Mucosa of stomach (tissue), 1 donor: Measurements from ENCODE around the gene HADH.
"Not testable (repeated sequence)": the region's sequence is repeated elsewhere in the genome, so short reads cannot be mapped to it uniquely, and the experiment has no call there.

ENCODE experiments used
- H3K27me3 ChIP-seq: one replicate; pipeline ENCODE4 v1.7.0; 2013; ENCODE audit warnings: mild to moderate bottlenecking, low read length; ENCODE audit not compliant: control insufficient read depth, insufficient read depth
- H3K36me3 ChIP-seq: one replicate; pipeline ENCODE4 v1.7.0; 2013; ENCODE audit warnings: low read length; ENCODE audit not compliant: control insufficient read depth, insufficient read depth
- H3K4me1 ChIP-seq: one replicate; pipeline ENCODE4 v1.7.0; 2013; ENCODE audit warnings: mild to moderate bottlenecking, low read length; ENCODE audit not compliant: control insufficient read depth, insufficient read depth
- H3K4me3 ChIP-seq: one replicate; pipeline ENCODE4 v1.7.0; 2013; ENCODE audit warnings: low read length
- H3K9ac ChIP-seq: one replicate; pipeline ENCODE4 v1.7.0; 2013; ENCODE audit warnings: mild to moderate bottlenecking, low read length, moderate library complexity
- H3K9me3 ChIP-seq: one replicate; pipeline ENCODE4 v1.7.0; 2013; ENCODE audit warnings: mild to moderate bottlenecking, low read length, moderate library complexity; ENCODE audit not compliant: control insufficient read depth
- donor health status: Pancreatic carcinoma.

HADH gene

GRCh38 chr4:107989537-107990386 lies at the start of gene HADH:
TSS of gene HADH (plus strand) at chr4:107989889. CDS start at chr4:107989933, 44 bp downstream.
- Histone ChIP-seq H3K9me3 (no peaks in the 10 kb centered on the region), H3K9ac (peak within 1 kb of the TSS; percentile 86), H3K36me3 (no peaks in the 10 kb centered on the region), H3K4me1 (peaks cover 54% of the 10 kb centered on the region), H3K27me3 (no peaks in the 10 kb centered on the region), H3K4me3 (peak within 1 kb of the TSS; percentile 60)

- Histone ChIP-seq H3K4me1 (no peaks in the 10 kb centered on the region), H3K36me3 (no peaks in the 10 kb centered on the region), H3K4me3 (no peak overlapping the region), H3K9ac (no peak overlapping the region), H3K9me3 (no peaks in the 10 kb centered on the region), H3K27me3 (no peaks in the 10 kb centered on the region)
These were observed 43.9 kb upstream of the HADH start for GRCh38 chr4:107945809-107946208.

GRCh38 chr4:107950746-107951540 lies 38.7 kb upstream of the HADH start:
- H3K27me3 ChIP-seq, result no peaks in the 10 kb centered on the region
- H3K9ac ChIP-seq, result no peak overlapping the region
- no peak overlapping the region for H3K4me3 ChIP-seq
- H3K9me3 ChIP-seq, result no peaks in the 10 kb centered on the region
- H3K4me1 ChIP-seq, result no peaks in the 10 kb centered on the region
- no peaks in the 10 kb centered on the region for H3K36me3 ChIP-seq

- Histone ChIP-seq H3K9ac (no peak overlapping the region), H3K4me3 (no peak overlapping the region), H3K36me3 (no peaks in the 10 kb centered on the region), H3K9me3 (no peaks in the 10 kb centered on the region), H3K4me1 (no peaks in the 10 kb centered on the region), H3K27me3 (no peaks in the 10 kb centered on the region)
These were observed 38.1 kb upstream of the HADH start for GRCh38 chr4:107951551-107951950.

GRCh38 chr4:107956011-107956410 lies 33.7 kb upstream of the HADH start:
- Histone ChIP-seq H3K9me3 (no peaks in the 10 kb centered on the region), H3K9ac (no peak overlapping the region), H3K27me3 (no peaks in the 10 kb centered on the region), H3K4me1 (no peaks in the 10 kb centered on the region), H3K36me3 (no peaks in the 10 kb centered on the region), H3K4me3 (no peak overlapping the region)

- H3K27me3 ChIP-seq, result no peaks in the 10 kb centered on the region
- H3K9me3 ChIP-seq, result no peaks in the 10 kb centered on the region
- no peaks in the 10 kb centered on the region for H3K4me1 ChIP-seq
- H3K4me3 ChIP-seq, result no peak overlapping the region
- H3K36me3 ChIP-seq, result no peaks in the 10 kb centered on the region
- H3K9ac ChIP-seq, result no peak overlapping the region
These were observed 22.8 kb upstream of the HADH start for GRCh38 chr4:107966903-107967302.

GRCh38 chr4:107967519-107967918 lies 22.2 kb upstream of the HADH start:
- H3K9ac ChIP-seq, H3K9me3 ChIP-seq, H3K27me3 ChIP-seq, H3K36me3 ChIP-seq, H3K4me1 ChIP-seq, H3K4me3 ChIP-seq: not testable (repeated sequence)

GRCh38 chr4:107967921-107968320 lies 21.8 kb upstream of the HADH start:
- not testable (repeated sequence) for H3K4me1 ChIP-seq, H3K4me3 ChIP-seq, H3K36me3 ChIP-seq, H3K9ac ChIP-seq, H3K27me3 ChIP-seq, H3K9me3 ChIP-seq

GRCh38 chr4:107970063-107970798 lies 19.5 kb upstream of the HADH start:
- H3K27me3 ChIP-seq, result no peaks in the 10 kb centered on the region
- H3K4me3 ChIP-seq, result no peak overlapping the region
- no peaks in the 10 kb centered on the region for H3K4me1 ChIP-seq
- H3K9ac ChIP-seq, result no peak overlapping the region
- no peaks in the 10 kb centered on the region for H3K9me3 ChIP-seq
- H3K36me3 ChIP-seq, result no peaks in the 10 kb centered on the region

GRCh38 chr4:107972605-107973004 lies 17.1 kb upstream of the HADH start:
- Histone ChIP-seq H3K36me3 (no peaks in the 10 kb centered on the region), H3K9ac (no peak overlapping the region), H3K27me3 (no peaks in the 10 kb centered on the region), H3K4me1 (no peaks in the 10 kb centered on the region), H3K4me3 (no peak overlapping the region), H3K9me3 (no peaks in the 10 kb centered on the region)

GRCh38 chr4:107974523-107974922 lies 15.2 kb upstream of the HADH start:
- Histone ChIP-seq H3K4me3 (no peak overlapping the region), H3K9ac (no peak overlapping the region), H3K27me3 (no peaks in the 10 kb centered on the region), H3K9me3 (no peaks in the 10 kb centered on the region), H3K4me1 (no peaks in the 10 kb centered on the region), H3K36me3 (no peaks in the 10 kb centered on the region)

GRCh38 chr4:107977482-107977881 lies 12.2 kb upstream of the HADH start:
- no peaks in the 10 kb centered on the region for H3K27me3 ChIP-seq
- no peaks in the 10 kb centered on the region for H3K9me3 ChIP-seq
- no peak overlapping the region for H3K4me3 ChIP-seq
- H3K4me1 ChIP-seq, result no peaks in the 10 kb centered on the region
- H3K9ac ChIP-seq, result no peak overlapping the region
- no peaks in the 10 kb centered on the region for H3K36me3 ChIP-seq
